ENCODE data around the gene DIO3.

DIO3 gene

DNA sequence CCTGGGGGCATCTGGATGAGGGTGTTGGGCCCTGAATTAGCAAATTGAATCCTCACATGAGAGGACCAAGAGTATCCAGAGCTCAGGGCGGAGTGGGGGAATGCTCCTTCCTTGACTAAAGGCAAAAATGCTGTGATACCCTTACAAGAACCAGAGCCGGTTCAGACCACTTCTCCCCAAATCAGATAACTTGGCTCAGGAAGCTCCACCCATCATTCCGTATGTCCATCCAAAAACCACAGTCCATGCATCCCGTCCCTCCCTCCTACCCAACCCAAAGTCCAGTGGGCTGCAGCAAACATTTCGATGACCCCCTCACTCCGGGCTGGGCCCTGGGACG lies 22.4 kb downstream of the DIO3 start:
- DNase-seq (ENCODE audit: low read depth), result no peak

DNA sequence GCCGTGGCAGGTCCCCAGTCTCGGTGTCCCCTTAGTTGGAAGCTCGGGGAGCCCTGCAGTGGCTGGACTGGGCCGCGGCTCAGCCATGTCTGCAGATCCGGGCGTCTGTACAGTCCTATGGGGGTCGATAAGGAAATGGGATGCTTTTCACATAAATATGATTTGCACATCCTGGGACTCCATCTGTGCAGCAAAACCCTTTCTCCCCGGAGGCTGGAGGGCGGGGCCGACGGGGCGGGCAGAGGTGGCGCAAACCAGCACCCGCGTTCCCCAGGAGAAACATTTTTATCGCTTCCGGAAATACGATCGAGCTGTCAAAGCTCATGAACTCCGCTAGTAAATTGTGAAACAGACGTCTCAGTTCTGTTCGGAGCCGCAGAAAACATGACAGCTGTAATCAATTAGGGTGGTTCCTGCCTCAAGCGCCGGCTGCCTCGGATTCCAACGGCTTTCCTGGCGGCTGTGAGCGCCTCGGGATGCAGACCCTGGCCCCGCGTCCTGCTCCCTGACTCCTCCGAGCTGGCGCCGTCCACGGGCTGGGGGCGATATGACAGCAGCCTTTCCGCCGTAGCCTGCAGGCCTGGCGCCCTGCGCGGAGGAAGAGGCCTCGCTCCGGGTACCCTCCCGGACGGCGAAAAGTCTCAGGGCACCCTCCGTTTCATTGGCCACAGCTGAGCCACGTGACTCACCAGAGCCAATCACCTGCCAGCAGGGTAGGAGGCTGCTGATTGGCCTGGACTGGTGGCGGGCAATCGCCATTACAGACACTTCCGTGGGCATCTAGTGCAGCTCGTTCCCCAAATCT lies 23.0 kb downstream of the DIO3 start:
- DNase-seq (ENCODE audit: low read depth), result peak; percentile 34

DNA sequence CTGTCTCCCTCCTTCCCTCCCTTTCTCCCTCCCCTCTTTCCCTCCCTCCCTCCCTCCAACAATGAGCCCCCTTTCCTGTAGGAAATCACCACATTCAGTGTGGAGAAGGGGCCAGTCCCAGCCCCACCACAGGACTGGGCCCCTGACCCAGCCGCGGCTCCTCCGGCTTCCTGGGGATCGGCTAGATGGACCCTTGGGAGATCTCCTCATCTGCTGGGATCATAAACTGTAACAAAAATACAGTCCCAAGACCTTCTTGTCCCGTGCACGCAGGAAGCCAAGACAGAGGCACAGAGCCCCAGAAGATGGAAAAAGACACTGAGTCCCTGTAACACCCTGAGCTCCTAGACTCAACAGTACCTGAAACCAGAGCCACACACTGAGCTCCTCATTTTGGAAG lies 23.9 kb downstream of the DIO3 start:
- DNase-seq (ENCODE audit: low read depth), result no peak

DNA sequence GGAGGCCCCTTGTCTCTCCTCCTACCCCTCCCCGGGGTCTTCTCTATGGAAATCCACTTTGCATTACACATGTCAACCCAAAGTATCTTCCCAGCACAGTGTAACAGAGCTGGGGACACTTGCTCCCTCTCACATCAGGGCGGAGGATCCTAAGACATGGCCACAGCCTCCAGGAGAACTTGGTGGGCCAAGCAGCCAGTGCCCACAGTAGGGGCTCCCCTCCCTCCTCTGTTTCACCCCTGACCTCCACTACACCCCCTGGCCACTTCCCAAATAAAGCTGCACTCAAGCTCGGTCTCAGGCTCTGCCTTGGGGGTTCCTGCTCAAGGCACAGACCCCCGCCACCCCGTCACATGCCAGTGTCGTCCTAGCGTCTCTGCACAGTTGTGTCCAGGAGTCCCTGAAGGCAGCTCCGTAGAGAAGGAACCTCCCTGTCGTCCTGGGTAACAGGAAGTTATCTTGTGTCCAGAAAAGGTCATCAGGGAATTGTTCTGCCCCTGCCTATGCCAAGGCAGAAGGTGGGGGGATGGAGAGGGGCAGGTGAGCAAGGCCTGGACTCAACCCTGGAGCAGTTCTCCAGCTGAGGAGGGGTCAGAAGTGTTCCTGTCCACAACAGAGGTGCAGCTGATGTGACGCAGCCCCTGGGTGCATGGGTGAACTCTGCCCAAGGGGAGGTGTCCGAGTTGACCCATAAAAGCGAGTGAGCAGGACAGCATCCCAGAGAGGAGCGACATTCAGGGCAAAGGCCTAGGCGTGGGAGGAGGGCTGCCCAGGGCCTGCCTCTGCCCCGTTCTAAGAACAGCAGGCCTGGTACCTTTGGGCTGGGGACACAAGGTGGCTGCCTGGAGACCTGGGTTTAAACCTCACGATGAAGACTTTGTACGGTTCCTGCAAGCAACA lies 25.5 kb downstream of the DIO3 start:
- no peak for DNase-seq (ENCODE audit: low read depth)

DNA sequence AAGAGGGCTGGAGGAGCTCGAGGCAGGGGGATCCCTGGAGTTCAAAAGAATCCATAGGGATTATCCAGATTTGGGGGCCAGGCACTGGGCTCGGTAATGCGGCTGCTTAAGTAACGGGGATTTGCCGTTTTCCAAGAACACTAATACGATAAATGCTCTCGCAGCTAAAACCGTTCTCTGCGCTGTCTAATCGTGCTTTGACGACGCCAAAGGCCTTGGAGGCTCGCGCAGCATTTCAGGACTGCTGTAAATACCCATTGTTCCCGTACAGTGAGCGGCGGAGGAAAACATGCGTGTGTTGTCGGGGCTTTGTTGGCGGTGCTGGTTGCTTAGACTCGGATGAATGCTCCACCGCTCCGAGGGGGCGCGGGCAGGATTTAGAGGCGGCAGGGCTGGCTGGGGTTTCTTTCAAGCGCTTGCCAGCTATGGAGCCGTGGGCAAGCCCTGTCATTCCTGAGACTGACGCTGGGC lies 26.2 kb downstream of the DIO3 start:
- peak; percentile 13 for DNase-seq (ENCODE audit: low read depth)

DNA sequence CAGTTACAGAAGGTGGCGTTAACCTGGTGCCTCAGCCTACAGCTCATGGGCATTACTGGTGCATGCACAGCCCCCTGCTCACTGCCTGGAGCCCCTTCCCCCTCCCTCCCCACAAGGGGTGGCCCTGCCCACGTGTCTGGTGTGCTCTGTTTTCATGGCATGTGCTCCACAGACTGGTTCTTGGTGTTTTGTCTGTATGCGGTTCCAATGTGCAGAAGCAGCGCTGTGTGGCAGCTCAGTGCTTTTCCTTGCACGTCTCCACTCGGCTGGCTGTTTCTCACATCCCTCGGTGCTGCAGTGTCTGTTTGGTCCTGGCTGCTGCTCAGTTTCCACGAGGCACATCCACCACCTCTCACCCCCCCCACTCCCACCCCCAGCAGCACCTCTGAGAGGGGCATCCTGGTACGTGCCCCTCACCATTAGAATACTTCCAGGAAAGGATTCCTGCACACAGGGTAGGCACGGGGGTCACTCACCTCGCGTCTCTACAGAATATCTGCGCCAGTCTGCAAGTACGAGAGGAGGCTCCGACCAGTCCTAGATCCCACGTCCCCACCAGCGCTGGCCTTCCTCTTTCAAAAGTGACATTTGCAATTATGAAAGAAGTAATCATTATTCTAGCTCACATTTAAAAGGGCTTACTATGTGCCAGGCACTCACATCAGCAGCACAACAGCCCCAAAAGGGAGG lies 27.1 kb downstream of the DIO3 start:
- no peak for DNase-seq (ENCODE audit: low read depth)

DNA sequence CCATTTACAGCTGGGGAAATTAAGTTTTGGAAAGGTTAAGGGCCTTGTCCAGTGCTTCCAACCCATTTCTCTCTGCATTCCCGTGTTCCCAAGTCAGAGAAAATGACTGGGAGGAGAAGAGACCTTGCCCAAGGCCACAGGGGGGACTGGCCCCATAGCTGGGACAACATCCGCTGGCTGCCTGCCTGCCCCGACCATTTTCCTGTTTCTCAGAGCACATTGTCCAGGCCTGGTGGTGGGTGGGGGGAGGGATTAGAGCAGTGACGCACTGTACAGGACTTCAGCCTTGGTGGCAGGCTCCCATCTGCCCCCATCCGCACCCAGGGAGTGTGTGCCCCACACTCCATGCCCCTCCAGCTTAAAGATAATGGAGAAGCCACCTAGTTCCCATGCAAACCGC lies 27.7 kb downstream of the DIO3 start:
- peak; percentile 10 for DNase-seq (ENCODE audit: low read depth)

DNA sequence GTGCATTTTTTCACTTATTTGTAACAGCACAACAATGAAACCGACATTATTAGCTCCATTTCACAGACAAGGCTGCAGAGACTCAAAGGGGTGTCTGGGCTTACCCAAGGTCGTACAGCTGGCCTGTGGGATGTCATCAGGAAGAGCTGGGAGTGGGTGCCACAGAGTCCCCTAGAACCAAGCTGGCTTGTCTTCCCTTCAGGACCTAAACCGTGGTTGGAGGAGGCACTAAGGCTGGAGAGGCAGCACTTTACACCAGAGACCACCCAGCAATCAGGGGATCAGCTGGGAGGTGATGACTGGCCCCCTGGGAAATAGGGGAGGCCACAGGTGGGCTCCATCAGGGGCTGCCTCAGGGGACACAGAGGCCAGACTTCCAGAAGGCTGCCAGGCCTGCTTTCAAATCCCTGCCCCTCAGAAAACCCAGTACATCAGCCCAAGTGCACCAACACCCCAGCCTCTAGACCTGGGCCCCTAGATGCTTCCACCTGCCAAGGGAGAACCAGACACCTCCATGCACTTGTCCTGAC lies 28.3 kb downstream of the DIO3 start:
- DNase-seq (ENCODE audit: low read depth), result no peak

DNA sequence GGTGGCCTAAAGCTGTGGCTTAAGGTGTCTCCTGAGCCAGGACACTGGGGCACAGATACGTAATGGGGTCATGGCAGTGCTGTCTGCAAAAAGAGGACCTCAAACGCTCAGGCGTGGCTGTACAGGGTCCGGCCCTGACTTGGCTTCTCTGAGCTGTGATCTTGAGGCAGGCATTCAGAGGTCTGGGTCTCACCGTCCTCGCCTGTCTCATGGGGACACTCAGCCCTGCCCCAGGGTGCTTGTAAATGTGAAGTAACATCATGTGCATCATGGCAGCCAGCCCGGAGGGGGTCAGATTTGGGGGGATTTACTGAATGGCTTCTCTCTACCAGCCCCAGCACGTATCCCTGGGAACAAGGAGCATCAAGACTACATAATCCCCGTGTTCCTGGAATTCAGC lies 28.8 kb downstream of the DIO3 start:
- DNase-seq (ENCODE audit: low read depth), result no peak

DNA sequence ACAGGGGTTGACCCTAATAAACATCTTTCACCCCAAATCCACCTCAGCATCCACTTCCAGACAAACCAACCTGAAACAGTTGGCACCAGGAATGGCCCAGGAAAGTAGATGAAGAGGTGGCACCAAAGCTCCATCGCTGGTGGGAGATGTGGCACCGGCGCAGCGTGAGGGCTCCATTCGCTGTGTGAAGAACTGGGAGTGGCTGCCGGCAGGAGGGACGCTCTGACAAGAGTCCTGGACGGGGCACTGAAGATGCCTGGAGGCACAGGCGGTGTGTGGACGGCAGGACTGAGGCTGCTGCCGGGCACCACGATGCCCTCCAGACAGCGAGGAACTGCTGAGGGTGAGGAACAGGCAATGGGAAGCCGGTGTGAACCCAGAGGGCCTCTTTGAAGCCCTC lies 29.3 kb downstream of the DIO3 start:
- no peak for DNase-seq (ENCODE audit: low read depth)

DNA sequence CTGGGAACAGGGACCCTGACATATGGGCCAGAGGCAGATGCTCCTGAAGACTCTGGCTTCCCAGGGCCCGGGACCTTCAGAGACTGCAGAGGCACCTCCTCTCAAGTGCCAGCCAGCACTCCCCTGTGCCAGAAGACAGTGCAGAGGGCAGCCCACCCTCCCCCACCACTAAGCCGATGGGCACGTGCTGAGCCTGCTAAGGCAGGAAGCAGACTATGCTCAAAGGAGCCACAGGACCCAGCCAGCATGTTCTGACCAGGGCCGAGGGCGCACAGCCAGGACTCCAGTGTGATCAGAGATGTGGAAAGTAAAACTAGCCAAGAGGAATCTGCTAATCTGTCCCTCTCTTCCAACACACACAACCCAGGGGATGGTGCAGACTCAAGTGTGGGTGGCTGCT lies 29.8 kb downstream of the DIO3 start:
- DNase-seq (ENCODE audit: low read depth), result no peak

DNA sequence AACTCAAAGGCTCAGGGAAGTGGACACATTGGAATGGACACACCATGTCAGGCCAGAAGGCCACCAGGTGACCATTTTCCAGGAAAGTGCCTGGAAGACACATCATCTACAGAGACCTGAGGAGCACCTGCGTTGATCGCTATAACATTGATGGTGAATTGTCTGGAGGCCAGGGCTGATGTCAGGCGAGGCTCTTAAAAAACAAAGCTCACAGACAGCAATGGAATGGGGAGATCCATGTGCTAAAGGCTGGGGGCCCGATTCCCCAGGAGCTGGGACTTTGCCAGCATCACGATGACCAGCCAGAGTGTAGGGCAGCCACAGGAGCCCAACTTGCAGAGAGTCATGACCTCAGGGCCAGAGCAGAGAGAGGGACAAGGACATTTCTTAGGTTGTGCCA lies 30.3 kb downstream of the DIO3 start:
- no peak for DNase-seq (ENCODE audit: low read depth)

DNA sequence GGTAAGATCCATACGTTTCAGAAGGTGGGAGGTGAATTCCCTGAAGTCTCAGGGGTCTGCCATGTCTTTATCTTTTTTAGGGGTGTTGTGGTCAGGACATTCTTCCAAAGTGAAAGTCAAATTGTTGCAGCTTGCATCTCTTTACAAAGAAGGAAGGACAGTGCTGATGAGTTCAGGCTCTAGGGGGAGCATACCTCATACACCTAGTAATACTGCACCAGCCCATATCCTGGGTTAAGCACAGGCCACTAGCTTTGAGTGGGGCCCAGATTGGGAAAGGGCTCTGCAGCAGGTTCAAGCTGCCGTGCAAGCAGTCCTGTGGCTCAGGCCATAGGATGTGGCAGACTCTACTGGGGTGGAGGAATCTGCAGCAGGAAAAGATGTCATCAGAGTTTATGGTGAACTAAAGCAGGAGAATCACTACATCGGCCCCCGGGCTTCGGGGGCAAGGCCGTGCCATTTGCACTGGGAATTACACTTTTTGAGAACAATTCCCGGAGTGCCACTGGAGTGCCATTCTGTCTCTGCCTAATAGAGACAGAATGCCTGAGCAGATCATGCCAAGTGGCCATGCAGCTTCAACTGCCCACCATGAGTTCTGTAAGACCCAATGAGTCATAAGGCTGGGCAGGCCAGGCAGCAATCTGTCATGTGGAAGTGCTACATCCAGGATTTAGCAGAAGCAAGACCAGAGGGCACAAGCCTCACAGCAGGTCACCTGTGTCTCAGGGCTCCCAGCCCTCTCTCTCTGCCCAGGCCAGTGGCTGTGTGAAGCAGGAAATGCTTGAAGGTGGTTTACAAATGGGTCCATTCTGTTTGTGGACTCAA lies 32.3 kb downstream of the DIO3 start:
- peak; percentile 2 for DNase-seq (ENCODE audit: low read depth)

DNA sequence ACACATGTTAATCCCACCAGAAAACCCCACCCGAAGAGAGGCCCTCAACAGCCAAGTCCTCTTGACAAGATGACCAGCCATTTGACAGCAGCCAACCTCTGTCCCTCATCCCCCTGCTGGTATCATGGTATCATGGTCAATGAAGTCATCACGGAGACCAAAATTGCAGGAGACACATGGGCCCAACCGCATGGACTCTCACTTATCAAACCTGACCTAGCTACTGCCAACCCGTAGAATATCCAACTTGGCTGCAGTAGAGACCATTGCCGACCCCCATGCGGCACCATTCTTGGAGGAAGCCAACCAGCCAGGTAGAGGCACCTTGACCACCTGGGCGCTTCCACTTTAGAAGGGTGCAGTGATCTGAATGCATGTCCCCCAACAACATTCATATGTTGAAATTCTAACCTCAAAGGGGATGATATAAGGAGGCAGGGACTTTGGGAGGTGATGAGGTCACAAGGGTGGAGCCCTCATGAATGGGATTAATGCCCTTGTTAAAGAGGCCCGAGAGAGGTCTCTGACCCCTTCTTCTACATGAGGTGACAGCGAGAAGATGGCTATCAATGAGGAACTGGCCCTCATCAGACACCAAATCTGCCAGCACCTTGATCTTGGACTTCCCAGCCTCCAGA lies 33.3 kb downstream of the DIO3 start:
- DNase-seq (ENCODE audit: low read depth), result no peak

DNA sequence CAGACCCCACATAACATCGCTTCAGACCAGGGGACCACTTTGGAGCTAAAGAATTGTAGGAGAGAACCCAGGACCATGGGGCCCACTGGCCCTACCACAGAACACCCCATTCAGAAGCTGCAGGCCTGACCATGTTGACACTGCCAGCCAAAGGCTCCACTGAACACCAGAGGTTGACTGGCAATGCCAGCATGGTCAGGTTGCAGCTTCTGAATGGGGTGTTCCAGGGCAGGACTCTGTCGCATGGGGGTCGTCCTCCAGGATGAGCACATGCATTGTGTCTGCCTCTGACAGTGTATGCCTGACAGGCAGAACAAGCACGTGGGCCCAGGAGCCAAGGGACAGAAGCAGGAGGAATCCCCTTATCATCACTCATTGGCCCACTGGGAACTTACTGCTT lies 34.1 kb downstream of the DIO3 start:
- no peak for DNase-seq (ENCODE audit: low read depth)

DNA sequence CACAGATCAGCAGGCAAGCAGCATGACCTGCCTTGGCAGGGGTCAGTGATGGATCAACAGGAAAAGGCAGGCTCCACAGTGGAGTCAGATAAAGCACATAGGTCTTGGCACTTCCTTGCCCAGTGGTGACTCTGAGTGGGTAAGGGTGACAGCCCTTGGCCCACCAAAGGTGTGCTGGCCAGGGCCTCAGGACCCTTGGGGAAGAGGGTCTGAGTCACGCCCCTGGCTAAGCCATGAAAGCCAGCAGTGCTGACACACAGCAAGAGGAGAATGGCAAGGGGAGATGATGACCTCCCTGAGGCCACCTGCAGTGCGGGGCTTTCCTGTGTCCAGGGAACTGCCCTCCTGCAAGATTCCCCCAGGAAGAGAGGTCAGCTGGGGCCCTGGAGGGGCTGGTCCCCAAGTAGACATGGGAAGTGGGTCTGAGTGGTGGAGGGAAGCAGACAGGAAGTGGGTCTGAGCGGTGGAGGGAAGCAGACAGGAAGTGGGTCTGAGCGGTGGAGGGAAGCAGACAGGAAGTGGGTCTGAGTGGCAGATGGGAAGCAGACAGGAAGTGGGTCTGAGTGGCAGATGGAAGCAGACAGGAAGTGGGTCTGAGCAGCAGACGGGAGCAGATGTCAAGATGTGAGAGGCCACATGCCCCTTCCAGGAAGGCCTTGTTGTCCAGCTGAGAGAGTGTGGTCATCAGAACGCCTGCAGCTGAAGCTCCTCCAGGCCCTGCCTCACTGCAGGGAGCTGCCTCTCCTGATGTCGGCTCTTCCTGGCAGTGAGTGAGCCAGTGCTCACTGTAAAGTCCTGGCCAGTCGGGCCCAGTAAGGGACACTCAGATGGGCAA lies 34.8 kb downstream of the DIO3 start:
- DNase-seq (ENCODE audit: low read depth), result no peak

DNA sequence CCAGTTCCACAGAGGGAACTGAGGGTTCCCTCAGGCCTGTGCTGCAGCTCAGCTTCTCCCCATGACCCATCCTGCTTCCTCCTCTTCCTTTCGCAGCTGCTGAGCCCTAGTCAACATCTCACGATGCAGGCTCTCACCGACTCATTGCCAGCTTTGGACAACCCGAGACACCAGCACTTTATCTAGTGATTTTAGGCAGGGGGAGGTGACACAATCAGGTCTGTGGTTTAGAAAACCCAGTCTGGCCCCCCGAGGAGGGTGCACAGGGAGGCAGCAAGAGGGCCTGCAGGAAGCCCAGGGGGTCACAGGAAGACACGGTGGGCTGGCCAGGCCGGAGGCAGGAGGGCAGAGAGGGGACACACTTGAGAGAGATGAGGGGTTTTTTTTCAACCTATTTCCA lies 35.4 kb downstream of the DIO3 start:
- DNase-seq (ENCODE audit: low read depth), result no peak

DNA sequence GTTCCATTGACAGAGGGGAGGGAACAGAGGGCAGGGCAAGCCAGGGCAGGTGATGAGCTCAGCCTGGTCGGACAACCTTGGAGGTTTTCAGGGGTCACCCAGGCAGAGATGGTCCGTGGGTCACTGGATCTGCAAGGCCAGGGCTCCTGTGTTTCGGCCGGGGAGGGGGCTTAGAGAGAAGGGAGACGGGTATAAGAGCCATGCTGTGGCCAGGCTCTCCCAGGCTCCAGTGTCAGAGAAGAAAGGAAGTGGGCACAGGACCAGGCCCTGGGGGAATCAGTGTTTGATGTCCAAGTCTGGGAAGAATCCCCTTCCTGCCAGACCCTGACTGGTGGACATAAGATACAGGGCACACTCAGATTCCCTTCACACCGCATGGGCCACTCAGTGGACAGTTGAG lies 36.9 kb downstream of the DIO3 start:
- DNase-seq (ENCODE audit: low read depth), result no peak

DNA sequence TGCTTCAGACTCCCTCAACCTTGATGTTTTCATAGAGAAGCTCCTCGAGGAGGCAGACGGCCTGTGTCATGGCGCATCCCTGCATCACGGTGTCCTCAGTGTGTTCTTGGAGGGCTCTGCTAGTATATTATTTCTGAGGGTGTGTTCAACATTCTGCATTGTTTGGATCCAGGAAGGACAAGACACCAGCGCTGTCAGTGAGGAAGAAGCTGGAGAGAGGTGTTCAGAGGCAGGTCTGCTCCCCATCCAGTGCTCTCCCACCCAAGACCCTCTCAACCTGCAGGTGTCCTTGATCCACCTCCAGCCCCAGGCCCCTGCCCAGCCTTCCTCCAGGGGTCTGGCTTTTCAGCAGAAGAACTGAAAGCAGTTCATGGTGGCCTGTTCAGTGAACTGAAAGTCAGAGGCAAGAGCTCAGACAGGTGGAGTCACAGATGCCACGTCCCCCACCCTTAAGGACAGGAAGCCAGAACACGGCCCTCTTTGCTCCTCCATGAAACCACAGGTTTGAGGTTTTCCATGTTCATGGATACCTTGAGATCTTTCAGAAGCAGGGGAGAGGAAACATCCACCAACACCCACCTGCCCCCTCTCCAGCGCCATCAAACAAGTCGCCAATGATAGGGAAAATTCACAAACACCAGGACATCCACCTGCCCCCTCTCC lies 37.4 kb downstream of the DIO3 start:
- no peak for DNase-seq (ENCODE audit: low read depth)
